ENCODE measurements around the gene STARD3. TPM values are rescaled to one million over a fixed set of nuclear protein-coding genes. Genes with fewer than 3 reads are reported as not detected.

STARD3 gene
- total and polyA plus RNA-seq, 9 of the 15 experiments (the other 6 are each of a cell fraction or from before 2014, with no cell fraction given): 0.63 to 87.0 (median 46.0) TPM

- TF ChIP-seq NKRF (IDR thresholded peaks at IDR 0.05; ENCODE audit: borderline replicate concordance): no peak
- TF ChIP-seq ZNF12 (CRISPR knock-in tag; IDR thresholded peaks at IDR 0.05): 0 out of 2 replicates have a peak, but pooled peaks have one; percentile 68
- peak; percentile 88 for TF ChIP-seq OTX1 (CRISPR knock-in tag; IDR thresholded peaks at IDR 0.05)
- 0 out of 2 replicates have a peak, but pooled peaks have one; percentile 10 for TF ChIP-seq RHOXF2B (CRISPR knock-in tag; conservative IDR thresholded peaks at IDR 0.05)
- TF ChIP-seq CBX2 (IDR thresholded peaks at IDR 0.05; ENCODE audit: insufficient read depth, low read length, poor library complexity, severe bottlenecking): no peak
- TF ChIP-seq IRF2 (CRISPR knock-in tag; IDR thresholded peaks at IDR 0.05): no peak
- no peak for TF ChIP-seq IFI16 (CRISPR knock-in tag; IDR thresholded peaks at IDR 0.05)
- no peak for TF ChIP-seq SREBF1 (IDR thresholded peaks at IDR 0.05; ENCODE audit: borderline replicate concordance, low read depth, low read length)
- TF ChIP-seq U2AF1 (optimal IDR thresholded peaks at IDR 0.05; ENCODE audit: low read depth, low read length): peak; percentile 87
- peak; percentile 60 for TF ChIP-seq ARHGAP35 (IDR thresholded peaks at IDR 0.05; ENCODE audit: partially characterized antibody)
- 0 out of 2 replicates have a peak, but pooled peaks have one; percentile 17 for TF ChIP-seq PHB2 (IDR thresholded peaks at IDR 0.05; ENCODE audit: low read depth)
- TF ChIP-seq SFPQ (IDR thresholded peaks at IDR 0.05; ENCODE audit: low read depth, low read length): no peak
- TF ChIP-seq, protein P1, sequence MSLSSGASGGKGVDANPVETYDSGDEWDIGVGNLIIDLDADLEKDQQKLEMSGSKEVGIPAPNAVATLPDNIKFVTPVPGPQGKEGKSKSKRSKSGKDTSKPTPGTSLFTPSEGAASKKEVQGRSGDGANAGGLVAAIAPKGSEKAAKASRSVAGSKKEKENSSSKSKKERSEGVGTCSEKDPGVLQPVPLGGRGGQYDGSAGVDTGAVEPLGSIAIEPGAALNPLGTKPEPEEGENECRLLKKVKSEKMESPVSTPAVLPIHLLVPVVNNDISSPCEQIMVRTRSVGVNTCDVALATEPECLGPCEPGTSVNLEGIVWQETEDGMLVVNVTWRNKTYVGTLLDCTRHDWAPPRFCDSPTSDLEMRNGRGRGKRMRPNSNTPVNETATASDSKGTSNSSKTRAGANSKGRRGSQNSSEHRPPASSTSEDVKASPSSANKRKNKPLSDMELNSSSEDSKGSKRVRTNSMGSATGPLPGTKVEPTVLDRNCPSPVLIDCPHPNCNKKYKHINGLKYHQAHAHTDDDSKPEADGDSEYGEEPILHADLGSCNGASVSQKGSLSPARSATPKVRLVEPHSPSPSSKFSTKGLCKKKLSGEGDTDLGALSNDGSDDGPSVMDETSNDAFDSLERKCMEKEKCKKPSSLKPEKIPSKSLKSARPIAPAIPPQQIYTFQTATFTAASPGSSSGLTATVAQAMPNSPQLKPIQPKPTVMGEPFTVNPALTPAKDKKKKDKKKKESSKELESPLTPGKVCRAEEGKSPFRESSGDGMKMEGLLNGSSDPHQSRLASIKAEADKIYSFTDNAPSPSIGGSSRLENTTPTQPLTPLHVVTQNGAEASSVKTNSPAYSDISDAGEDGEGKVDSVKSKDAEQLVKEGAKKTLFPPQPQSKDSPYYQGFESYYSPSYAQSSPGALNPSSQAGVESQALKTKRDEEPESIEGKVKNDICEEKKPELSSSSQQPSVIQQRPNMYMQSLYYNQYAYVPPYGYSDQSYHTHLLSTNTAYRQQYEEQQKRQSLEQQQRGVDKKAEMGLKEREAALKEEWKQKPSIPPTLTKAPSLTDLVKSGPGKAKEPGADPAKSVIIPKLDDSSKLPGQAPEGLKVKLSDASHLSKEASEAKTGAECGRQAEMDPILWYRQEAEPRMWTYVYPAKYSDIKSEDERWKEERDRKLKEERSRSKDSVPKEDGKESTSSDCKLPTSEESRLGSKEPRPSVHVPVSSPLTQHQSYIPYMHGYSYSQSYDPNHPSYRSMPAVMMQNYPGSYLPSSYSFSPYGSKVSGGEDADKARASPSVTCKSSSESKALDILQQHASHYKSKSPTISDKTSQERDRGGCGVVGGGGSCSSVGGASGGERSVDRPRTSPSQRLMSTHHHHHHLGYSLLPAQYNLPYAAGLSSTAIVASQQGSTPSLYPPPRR (CRISPR knock-in tag; IDR thresholded peaks at IDR 0.05; ENCODE audit: borderline replicate concordance): no peak; the same call in 1 of the 2 replicates
- TF ChIP-seq ZNF79 (CRISPR knock-in tag; IDR thresholded peaks at IDR 0.05; ENCODE audit: low read depth): no peak
- TF ChIP-seq SPI1 (IDR thresholded peaks at IDR 0.05; ENCODE audit: borderline replicate concordance, low read depth, low read length): no peak
Observed at GRCh38 chr17:39667945-39668924, 31.3 kb downstream of the STARD3 start, which contains the start of gene PNMT (continued).
